ENCODE measurements around the gene DTX1. TPM values are rescaled to one million over a fixed set of nuclear protein-coding genes. Genes with fewer than 3 reads are reported as not detected.

The DTX1 gene
- total and polyA plus RNA-seq, 8 donors: 0.43 to 6.2 (median 1.9) TPM

DNA sequence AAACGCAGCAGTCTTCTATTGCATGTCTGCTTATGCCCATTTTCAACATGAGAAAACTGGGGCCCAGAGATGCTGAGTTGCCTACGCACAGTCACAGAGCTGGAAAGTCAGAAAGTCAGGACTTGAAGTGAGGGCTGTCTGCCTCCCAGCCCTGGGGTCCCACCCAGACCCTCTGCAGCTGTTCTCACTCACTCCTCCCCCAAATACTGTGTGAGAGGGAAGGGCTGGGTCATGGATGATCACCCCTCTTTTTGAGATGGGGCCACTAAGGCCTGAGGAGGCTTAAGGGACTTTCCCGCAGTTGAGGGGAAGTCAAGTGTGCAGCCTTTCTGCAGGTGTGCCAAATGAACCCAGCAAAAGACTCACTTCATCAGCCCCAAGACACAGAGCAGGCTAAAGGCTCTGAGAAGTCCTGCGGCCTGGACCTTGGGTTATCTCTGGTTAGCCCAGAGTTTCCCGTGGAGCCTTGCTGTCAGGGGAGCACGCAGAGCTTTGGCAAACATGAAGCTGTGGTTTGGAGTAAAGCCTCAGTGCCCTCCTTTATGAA, 18.7 kb downstream of the DTX1 start:
- intact Hi-C loops (cut with DNase I; ENCODE audit: low total_unique reads): no loop called here
- no peak for DNase-seq
- Histone ChIP-seq H3K36me3 (no peaks in the 10 kb centered on the region), H3K9me3 (no peaks in the 10 kb centered on the region), H3K4me1 (peaks cover 0 to 5% (median 0%) of the 10 kb centered on the region in 4 donors), H3K27ac (no peak overlapping the region), H3K4me3 (no peak overlapping the region), H3K27me3 (peaks cover 0 to 52% (median 10%) of the 10 kb centered on the region in 3 donors)
- TF ChIP-seq POLR2AphosphoS5 (IDR thresholded peaks at IDR 0.05): no peak
- TF ChIP-seq EP300 (IDR thresholded peaks at IDR 0.05): no peak
- TF ChIP-seq POLR2A (IDR thresholded peaks at IDR 0.05): no peak
- TF ChIP-seq, protein P1, sequence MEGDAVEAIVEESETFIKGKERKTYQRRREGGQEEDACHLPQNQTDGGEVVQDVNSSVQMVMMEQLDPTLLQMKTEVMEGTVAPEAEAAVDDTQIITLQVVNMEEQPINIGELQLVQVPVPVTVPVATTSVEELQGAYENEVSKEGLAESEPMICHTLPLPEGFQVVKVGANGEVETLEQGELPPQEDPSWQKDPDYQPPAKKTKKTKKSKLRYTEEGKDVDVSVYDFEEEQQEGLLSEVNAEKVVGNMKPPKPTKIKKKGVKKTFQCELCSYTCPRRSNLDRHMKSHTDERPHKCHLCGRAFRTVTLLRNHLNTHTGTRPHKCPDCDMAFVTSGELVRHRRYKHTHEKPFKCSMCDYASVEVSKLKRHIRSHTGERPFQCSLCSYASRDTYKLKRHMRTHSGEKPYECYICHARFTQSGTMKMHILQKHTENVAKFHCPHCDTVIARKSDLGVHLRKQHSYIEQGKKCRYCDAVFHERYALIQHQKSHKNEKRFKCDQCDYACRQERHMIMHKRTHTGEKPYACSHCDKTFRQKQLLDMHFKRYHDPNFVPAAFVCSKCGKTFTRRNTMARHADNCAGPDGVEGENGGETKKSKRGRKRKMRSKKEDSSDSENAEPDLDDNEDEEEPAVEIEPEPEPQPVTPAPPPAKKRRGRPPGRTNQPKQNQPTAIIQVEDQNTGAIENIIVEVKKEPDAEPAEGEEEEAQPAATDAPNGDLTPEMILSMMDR (IDR thresholded peaks at IDR 0.05): no peak
- 50 to 82% (median 62%) methylated on average over 6 of the region's 6 CpGs for WGBS, 5 donors

DNA sequence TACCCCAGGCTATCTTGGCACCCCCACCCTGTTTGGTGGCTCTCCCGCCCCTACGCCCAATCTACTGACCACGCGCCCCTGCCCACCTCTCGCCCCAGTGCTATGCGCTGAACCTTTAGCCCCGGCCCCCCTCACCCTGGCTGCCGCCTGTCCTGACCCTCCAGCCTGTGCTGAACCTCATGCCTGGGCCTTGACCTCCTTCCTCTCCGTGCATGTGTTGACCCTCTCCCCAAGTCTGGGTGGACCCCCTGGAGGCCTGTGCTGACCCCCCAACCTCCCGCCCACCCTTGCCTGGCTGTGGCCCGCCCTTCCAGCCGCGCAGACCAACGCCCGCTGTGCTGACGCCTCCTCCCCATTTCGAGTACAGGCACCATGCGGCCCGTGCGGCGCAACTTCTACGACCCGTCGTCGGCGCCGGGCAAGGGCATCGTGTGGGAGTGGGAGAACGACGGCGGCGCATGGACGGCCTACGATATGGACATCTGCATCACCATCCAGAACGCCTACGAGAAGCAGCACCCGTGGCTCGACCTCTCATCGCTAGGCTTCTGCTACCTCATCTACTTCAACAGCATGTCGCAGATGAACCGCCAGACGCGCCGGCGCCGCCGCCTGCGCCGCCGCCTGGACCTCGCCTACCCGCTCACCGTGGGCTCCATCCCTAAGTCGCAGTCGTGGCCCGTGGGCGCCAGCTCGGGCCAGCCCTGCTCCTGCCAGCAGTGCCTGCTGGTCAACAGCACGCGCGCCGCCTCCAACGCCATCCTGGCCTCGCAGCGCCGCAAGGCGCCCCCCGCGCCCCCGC, 20.7 kb downstream of the DTX1 start:
- Histone ChIP-seq H3K4me1 (no peaks in the 10 kb centered on the region), H3K27me3 (peaks cover 0 to 71% (median 10%) of the 10 kb centered on the region in 3 donors), H3K9me3 (no peaks in the 10 kb centered on the region), H3K27ac (no peak overlapping the region), H3K36me3 (no peaks in the 10 kb centered on the region), H3K4me3 (no peak overlapping the region)
- intact Hi-C loops (cut with DNase I; ENCODE audit: low total_unique reads): no loop called here
- no peak for DNase-seq
- WGBS, 5 donors: 21 to 38% (median 33%) methylated on average over 30 to 70 of the region's 70 CpGs
- no peak for TF ChIP-seq EP300 (IDR thresholded peaks at IDR 0.05)

GRCh38 chr12:113077859-113078255, 21.3 kb downstream of the DTX1 start:
- no peaks in the 10 kb centered on the region for H3K9me3 ChIP-seq
- H3K4me1 ChIP-seq: no peaks in the 10 kb centered on the region
- peaks cover 0 to 76% (median 10%) of the 10 kb centered on the region in 3 donors for H3K27me3 ChIP-seq
- intact Hi-C loops (cut with DNase I; ENCODE audit: low total_unique reads): no loop called here
- no peaks in the 10 kb centered on the region for H3K36me3 ChIP-seq
- no peak overlapping the region for H3K27ac ChIP-seq
- TF ChIP-seq, protein P1 (IDR thresholded peaks at IDR 0.05): no peak
- no peak for TF ChIP-seq POLR2A (IDR thresholded peaks at IDR 0.05)
- TF ChIP-seq POLR2AphosphoS5 (IDR thresholded peaks at IDR 0.05): no peak
- TF ChIP-seq EP300 (IDR thresholded peaks at IDR 0.05): no peak
- no peak for DNase-seq
- WGBS, 5 donors: 15 to 39% (median 31%) methylated on average over 18 to 48 of the region's 48 CpGs
- H3K4me3 ChIP-seq: no peak overlapping the region

DNA sequence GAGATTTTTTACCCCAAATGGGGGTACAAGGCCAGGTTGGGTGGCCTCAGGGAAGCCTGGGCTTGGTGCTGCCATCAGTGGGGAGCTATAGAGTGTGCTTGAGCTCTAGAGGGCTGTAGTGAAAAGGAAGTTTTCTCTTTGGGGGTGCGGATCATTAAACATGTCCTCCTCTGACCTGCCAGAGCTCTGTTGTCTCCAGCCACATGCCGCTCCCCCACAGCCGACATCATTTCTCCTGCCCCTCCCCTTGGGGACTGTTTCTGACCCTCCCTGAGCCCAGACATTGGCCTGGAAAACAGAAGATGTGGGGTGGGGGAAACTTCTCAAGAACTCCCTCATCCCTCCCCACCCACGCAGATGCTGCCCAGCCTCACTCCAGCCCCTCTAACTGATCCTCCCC, 25.3 kb downstream of the DTX1 start:
- H3K4me1 ChIP-seq: peaks cover 0 to 7% (median 0%) of the 10 kb centered on the region in 4 donors
- WGBS, 5 donors: 64 to 86% (median 75%) methylated on average over 4 of the region's 4 CpGs
- no peaks in the 10 kb centered on the region for H3K9me3 ChIP-seq
- TF ChIP-seq EP300 (IDR thresholded peaks at IDR 0.05) (no peak), POLR2A (IDR thresholded peaks at IDR 0.05) (no peak), POLR2AphosphoS5 (IDR thresholded peaks at IDR 0.05) (no peak)
- TF ChIP-seq, protein P1 (IDR thresholded peaks at IDR 0.05): no peak
- H3K4me3 ChIP-seq: no peak overlapping the region
- H3K27ac ChIP-seq: no peak overlapping the region
- peak in 1 of 2 donors; percentile 41 for DNase-seq
- intact Hi-C loops (cut with DNase I; ENCODE audit: low total_unique reads): no loop called here
- H3K27me3 ChIP-seq: peaks cover 0 to 68% (median 8%) of the 10 kb centered on the region in 3 donors
- H3K36me3 ChIP-seq: no peaks in the 10 kb centered on the region

All from stomach (tissue), 9 donors.